WI38 (cell line): ENCODE data around the gene RFC2.

ENCODE experiments used
- H3K4me3 ChIP-seq: 2 replicates; pipeline ENCODE4 v1.5.1; 2011; ENCODE audit warnings: low read depth, mild to moderate bottlenecking, control low read depth, low read length
- TF ChIP-seq, protein P1 (sequence below): IDR thresholded peaks from 2 replicates; pipeline ENCODE4 v1.5.1; 2012; ENCODE audit warnings: low read depth, mild to moderate bottlenecking, control low read depth, low read length

RFC2 gene

DNA sequence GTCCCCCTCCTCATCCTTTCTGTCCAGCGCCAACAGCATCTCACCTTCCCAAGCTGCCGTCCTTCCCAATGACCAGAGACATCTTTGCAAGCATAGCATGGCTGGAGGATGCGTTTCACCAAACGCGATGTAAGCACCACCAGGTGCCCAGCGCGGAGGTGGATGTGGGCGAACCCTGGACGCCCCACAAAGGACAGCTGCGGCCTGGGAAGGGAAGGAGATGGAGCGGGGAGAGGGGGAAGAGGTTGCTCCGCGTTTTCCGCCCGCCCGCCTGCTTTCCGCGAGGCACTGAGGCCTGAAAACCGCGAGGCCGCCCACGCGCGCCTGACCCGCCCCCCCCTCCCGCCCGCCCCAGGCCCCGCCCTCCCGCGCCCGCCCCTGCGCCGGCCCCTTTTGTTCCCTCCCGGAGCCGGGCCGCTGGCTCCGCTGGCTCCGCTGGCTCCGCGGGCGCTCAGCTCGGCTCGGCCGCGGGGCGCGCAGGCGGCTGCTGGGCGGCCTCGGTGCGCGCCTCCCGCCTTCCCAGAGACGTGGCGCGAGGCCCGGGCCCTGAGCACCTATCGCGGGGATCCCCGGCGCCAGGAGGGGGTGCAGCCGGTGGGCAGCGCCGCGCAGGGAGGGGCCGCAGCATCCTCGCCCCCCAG, 34.9 kb upstream of the RFC2 start, which contains the start of gene CLIP2:
Gene CLIP2, plus strand, starts transcription at position 390 of the 641 bp plus-strand sequence. CDS start 28,140 bp downstream, outside the sequence.
- TF ChIP-seq, protein P1, sequence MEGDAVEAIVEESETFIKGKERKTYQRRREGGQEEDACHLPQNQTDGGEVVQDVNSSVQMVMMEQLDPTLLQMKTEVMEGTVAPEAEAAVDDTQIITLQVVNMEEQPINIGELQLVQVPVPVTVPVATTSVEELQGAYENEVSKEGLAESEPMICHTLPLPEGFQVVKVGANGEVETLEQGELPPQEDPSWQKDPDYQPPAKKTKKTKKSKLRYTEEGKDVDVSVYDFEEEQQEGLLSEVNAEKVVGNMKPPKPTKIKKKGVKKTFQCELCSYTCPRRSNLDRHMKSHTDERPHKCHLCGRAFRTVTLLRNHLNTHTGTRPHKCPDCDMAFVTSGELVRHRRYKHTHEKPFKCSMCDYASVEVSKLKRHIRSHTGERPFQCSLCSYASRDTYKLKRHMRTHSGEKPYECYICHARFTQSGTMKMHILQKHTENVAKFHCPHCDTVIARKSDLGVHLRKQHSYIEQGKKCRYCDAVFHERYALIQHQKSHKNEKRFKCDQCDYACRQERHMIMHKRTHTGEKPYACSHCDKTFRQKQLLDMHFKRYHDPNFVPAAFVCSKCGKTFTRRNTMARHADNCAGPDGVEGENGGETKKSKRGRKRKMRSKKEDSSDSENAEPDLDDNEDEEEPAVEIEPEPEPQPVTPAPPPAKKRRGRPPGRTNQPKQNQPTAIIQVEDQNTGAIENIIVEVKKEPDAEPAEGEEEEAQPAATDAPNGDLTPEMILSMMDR = no peak
- peak within 1 kb of the TSS; percentile 73 for H3K4me3 ChIP-seq

DNA sequence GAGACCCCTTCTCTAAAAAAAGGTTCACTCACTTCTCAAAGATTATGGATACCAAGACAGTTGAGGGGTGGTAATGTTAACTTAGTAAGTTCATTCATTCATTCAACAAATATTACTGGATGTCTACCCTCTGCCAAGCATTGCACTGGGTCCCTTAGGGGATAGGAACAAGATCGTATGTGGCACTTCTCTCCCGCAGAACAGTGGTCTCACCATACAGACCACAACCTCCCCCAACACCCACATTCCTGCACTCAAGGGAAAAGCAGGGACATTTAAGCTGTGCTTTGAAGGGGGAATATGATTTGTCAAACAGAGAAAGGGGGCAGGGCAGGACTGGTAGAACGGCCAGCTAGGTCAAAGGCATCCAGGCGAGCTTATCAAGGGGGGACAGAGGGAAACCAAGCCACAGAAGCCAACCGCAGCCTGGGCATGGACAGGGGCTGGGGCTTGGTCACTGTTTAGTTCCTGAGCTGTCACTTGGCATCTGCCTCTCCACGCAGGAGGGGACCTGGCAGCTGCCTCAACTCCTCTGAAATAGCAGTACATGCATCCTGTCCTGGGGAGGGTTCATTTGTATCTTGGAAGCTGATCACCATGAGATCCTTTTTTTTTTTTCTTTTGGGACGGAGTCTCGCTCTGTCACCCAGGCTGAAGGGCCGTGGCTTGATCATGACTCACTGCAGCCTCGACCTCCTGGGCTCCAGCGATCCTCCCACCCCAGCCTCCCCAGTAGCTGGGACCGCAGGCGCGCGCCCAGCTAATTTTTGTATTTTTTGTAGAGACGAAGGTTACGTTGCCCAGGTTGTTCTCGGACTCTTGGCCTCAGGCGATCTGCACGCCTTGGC, 34.1 kb upstream of the RFC2 start:
- H3K4me3 ChIP-seq = peak overlapping the region; percentile 52
- TF ChIP-seq, protein P1 = no peak

DNA sequence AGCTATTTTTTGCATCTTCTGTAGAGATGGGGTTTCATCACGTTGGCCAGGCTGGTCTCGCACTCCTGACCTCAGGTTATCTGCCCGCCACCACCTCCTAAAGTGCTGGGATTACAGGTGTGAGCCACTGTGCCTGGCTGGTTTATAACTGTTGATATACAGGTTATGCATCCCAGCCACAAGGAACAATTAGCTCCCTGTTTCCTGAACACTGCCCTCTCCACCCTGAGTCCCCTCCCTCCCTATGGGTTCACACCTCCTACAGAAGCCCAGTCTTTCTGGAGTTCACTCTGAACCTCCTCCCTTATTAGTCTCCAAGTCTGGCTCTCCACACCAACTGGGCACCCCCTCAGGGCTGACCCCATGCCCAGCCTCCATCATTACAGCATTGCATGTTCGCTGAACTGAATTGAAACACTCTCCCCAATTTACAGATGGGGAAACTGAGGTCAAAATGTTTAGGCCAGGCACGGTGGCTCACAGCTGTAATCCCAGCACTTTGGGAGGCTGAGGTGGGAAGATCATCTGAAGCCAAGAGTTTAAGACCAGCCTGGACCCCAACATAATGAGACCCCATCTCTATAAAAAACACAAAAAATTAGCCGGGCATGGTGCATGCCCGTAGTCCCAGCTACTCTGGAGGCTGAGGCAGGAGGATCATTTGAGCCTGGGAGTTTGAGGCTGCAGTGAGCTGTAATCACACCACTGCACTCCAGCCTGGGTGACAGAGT, 33.3 kb upstream of the RFC2 start:
- TF ChIP-seq, protein P1 = no peak
- no peak overlapping the region for H3K4me3 ChIP-seq

DNA sequence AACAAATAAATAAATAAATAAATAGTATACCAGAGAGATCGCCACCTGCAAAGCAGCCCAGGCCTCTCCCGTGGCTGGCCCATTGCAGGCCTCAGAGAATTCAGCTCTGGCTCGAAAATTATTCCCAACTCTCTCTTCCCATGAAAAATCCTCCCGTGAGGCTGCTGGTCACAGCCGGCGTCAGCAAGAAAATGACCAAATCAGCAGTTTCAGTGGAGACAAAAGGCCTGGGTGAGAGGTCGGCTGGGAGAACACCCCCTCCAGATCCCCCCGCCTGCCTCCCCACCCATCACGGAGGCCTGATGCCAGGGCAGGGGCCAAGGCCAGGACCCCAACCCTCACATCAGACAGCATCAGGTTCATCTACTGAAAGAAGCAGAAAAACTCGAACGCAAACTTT, 31.9 kb upstream of the RFC2 start:
- H3K4me3 ChIP-seq = no peak overlapping the region
- TF ChIP-seq, protein P1 = no peak

DNA sequence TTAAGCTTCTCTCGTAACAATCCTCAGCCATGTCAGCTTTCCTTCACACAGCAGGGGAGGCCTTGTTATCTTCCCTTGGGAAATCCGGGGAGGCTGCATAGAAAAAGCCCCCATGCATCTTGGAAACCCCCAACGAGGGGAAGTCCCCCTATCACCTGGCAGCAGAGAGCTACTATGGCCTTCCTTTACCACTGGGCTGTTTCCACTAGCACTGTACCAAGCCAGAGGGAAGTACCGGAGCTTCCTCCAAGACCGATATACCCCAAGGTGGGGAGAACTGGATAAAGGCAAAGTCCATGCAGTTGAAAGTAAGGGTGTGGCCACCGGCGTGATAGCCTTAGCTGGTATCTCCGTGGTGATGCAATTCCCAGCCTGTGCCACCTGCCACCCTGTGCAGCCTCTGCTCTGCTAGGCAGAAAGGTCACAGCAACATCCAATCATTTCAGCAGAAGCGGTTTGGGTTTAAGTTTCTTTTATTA, 30.6 kb upstream of the RFC2 start:
- TF ChIP-seq, protein P1 = no peak
- H3K4me3 ChIP-seq = no peak overlapping the region

DNA sequence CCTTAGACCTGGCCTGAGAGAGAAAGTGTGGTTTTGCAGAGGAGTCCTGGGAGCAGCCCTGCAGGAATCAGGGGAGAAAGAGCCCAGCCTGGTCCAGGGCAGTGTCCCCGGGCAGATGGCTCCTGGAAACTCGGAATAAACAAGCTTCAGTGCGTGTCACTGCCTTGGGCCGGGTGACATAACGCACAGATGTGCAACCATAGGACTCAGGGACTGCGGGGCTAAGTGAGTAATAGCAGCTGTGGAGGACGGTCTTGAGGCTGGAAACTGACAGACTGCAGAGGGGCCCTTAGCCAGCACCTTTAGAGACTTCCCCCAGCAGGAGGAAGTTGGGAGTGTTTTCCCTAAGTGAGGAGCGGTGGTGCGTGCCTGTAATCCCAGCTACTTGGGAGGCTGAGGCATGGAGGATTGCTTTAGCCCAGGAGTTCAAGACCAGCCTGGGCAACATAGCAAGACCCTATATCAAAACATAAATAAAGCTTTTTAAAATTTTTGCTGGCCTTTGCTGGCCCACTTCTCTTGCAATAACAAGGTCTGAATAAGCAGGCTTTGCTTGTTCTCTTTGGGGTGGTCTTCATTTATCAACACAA, 29.8 kb upstream of the RFC2 start:
- TF ChIP-seq, protein P1 = no peak
- H3K4me3 ChIP-seq = no peak overlapping the region
